Gastrocnemius medialis (tissue), 4 donors: ENCODE data around the gene PPP3CA.

Experiments
- POLR2A ChIP-seq, 2 donors: fragments of 450-650 bp; IDR thresholded peaks; one replicate each; pipeline ENCODE4 v1.6.1; 2017; ENCODE audit warnings: antibody characterized with exemption in 2 of 2, mild to moderate bottlenecking in 2 of 2, moderate library complexity in 2 of 2
- TF ChIP-seq, protein P1 (sequence below), 5 experiments: fragments of 450-650 bp in 3 of 5; fragments of 200-600 bp in 2 of 5; sonication (generic) in 2 of 5; IDR thresholded peaks in 4 of 5; conservative IDR thresholded peaks in 1 of 5; 1 replicate in 4 of 5; 2 replicates in 1 of 5; pipeline ENCODE4 v1.5.1; 2016 to 2019; ENCODE audit warnings: antibody characterized with exemption in 5 of 5, mild to moderate bottlenecking in 3 of 5, moderate library complexity in 3 of 5

DNA sequence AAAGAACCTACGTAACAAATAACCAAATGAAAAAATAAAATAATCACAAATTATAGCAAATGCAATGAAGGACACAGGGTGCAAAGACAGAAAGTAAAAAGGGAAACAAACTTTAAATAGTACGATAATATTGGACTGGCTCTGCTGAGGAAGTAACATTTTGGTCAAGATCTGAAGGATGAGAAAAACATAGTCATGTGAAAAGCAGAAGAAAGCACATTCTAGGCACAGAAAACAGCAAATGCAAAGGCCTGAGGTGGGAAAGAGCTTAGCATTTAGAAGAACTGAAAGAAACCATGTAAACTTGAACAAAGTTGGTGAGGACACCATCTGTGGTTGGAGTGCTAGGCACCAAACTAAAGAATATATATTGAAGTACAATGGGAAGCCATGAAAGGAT, 111.2 kb downstream of the PPP3CA start:
- TF ChIP-seq, protein P1, sequence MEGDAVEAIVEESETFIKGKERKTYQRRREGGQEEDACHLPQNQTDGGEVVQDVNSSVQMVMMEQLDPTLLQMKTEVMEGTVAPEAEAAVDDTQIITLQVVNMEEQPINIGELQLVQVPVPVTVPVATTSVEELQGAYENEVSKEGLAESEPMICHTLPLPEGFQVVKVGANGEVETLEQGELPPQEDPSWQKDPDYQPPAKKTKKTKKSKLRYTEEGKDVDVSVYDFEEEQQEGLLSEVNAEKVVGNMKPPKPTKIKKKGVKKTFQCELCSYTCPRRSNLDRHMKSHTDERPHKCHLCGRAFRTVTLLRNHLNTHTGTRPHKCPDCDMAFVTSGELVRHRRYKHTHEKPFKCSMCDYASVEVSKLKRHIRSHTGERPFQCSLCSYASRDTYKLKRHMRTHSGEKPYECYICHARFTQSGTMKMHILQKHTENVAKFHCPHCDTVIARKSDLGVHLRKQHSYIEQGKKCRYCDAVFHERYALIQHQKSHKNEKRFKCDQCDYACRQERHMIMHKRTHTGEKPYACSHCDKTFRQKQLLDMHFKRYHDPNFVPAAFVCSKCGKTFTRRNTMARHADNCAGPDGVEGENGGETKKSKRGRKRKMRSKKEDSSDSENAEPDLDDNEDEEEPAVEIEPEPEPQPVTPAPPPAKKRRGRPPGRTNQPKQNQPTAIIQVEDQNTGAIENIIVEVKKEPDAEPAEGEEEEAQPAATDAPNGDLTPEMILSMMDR (IDR thresholded peaks at IDR 0.05 in 4 of 5, conservative IDR thresholded peaks at IDR 0.05 in 1 of 5): no peak
- no peak for TF ChIP-seq POLR2A (IDR thresholded peaks at IDR 0.05)
